ENCODE results near the gene TRABD2B.

TRABD2B gene

DNA sequence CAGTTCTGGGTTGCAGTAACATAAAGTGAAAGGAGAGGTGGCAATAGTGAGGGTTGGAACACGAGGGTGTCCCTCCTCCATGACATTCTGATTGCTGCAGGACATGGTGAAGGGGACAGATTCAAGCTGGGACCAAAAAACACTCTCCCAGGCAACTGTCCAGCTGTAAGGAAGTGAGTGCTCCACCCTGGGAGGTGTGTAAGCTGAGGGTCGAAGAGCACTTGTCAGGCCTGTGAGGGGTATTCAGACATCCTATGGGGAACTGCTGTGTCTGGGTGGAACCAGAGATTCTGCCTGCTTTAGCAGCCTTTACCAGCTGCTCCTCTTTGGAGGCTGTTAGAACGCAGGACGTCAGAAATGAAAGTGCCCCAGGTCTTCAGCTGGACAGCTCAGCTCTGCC is 212.1 kb downstream of the TRABD2B start:
- no peaks in the 10 kb centered on the region for H3K9me3 Mint-ChIP-seq
- DNase-seq (ENCODE audit: low spot score in 2 of 2) (no peak), ATAC-seq (no peak)
- H3K36me3 Mint-ChIP-seq: no peaks in the 10 kb centered on the region
- H3K4me3 Mint-ChIP-seq: no peak overlapping the region
- no peak overlapping the region for H3K27ac Mint-ChIP-seq
- H3K4me1 Mint-ChIP-seq: no peaks in the 10 kb centered on the region

DNA sequence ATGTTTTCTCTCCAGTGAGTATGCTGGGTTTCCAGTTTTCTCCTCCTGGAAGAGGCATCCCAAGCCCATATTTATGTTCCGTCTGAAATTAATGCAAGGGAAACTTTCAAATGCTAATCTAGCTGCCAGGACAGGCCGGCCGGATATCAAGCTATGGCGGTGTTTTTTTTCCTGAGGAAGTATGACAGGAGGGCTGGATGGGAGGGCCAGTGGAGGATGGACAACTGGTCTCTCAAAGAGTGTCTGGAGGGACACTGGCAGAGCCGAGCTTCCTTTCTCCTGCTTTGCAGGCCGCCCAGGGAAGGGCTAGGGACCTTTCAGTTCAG is 212.7 kb downstream of the TRABD2B start:
- DNase-seq (ENCODE audit: low spot score in 2 of 2) (no peak), ATAC-seq (no peak)
- Mint-ChIP-seq H3K27ac (no peak overlapping the region), H3K9me3 (no peaks in the 10 kb centered on the region), H3K36me3 (no peaks in the 10 kb centered on the region), H3K4me3 (no peak overlapping the region), H3K4me1 (no peaks in the 10 kb centered on the region)

- DNase-seq (ENCODE audit: low spot score in 2 of 2): no peak
- Mint-ChIP-seq H3K27ac (no peak overlapping the region), H3K9me3 (no peaks in the 10 kb centered on the region), H3K4me3 (no peak overlapping the region), H3K36me3 (no peaks in the 10 kb centered on the region), H3K4me1 (no peaks in the 10 kb centered on the region)
- ATAC-seq: no peak
Observed at GRCh38 chr1:47783638-47784496, 213.3 kb downstream of the TRABD2B start.

DNA sequence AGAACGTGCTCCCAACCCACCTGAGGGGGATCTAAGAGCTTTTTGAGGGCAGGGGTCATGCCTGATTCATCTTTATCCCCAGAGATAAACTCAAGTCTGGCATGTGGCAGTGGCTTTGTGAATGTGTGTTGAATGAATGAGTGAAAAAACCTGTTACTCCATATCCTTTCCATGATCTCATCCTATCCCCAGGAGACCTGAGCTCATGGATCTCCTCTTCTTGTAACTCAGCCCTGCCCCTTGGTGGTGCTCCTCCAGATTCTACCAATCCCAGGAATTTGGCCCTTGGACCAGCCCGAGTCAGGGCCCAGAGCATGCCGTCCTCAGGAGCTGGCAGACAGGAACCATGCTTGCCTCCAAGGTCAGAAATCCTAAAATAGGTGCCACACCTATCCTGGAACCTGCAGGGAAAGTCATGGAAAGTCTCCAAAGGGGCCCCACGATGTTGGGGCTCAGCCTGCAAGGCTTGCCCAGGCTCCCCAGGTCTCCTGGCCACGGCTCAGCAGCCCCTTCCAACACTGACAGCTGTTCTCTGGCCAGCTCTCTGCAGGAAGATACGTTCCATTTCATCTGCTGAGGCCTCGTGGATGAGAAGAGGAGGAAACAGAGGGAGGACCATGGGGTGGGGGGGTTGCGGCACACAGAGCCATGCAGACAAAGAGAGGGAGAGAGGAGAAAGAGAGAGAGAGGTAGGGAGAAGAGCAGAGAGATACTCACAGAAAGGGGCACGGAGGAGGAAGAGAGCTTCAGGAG is 214.6 kb downstream of the TRABD2B start:
- H3K4me1 Mint-ChIP-seq: no peaks in the 10 kb centered on the region
- H3K36me3 Mint-ChIP-seq: no peaks in the 10 kb centered on the region
- no peak for ATAC-seq
- no peak overlapping the region for H3K4me3 Mint-ChIP-seq
- H3K27ac Mint-ChIP-seq: no peak overlapping the region
- DNase-seq (ENCODE audit: low spot score in 2 of 2): no peak
- H3K9me3 Mint-ChIP-seq: no peaks in the 10 kb centered on the region

GRCh38 chr1:47781171-47781959 is 215.8 kb downstream of the TRABD2B start:
- Mint-ChIP-seq H3K36me3 (no peaks in the 10 kb centered on the region), H3K9me3 (no peaks in the 10 kb centered on the region), H3K4me3 (no peak overlapping the region), H3K4me1 (no peaks in the 10 kb centered on the region), H3K27ac (no peak overlapping the region)
- no peak for ATAC-seq
- DNase-seq (ENCODE audit: low spot score in 2 of 2): no peak

GRCh38 chr1:47780469-47780995 is 216.7 kb downstream of the TRABD2B start:
- no peak overlapping the region for H3K4me3 Mint-ChIP-seq
- H3K27ac Mint-ChIP-seq: no peak overlapping the region
- ATAC-seq: no peak
- DNase-seq (ENCODE audit: low spot score in 2 of 2): no peak
- H3K4me1 Mint-ChIP-seq: no peaks in the 10 kb centered on the region
- H3K36me3 Mint-ChIP-seq: no peaks in the 10 kb centered on the region
- H3K9me3 Mint-ChIP-seq: no peaks in the 10 kb centered on the region

- H3K27ac Mint-ChIP-seq: no peak overlapping the region
- ATAC-seq (no peak), DNase-seq (ENCODE audit: low spot score in 2 of 2) (no peak)
- no peaks in the 10 kb centered on the region for H3K36me3 Mint-ChIP-seq
- no peaks in the 10 kb centered on the region for H3K9me3 Mint-ChIP-seq
- H3K4me1 Mint-ChIP-seq: no peaks in the 10 kb centered on the region
- no peak overlapping the region for H3K4me3 Mint-ChIP-seq
Observed at GRCh38 chr1:47779613-47780012, 217.6 kb downstream of the TRABD2B start.

DNA sequence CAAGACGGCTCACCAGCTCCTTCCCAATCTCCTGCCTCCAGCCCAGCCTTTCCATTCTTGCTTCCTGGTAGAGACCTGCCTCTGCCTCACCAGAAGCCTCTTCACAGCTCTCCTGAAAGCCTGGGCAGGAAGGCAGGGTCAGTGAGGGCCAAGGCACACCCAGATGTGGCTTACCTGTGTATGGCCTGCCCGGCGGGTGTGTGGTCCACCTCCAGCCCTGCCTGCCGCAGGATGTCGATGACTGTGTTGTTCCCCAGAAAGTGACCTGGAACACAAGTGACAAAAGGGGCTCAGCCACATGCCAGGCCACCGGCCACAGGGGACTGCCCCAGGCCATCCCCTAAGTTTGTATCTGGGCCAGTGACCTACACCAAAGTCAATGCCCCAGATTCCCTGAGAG is 218.9 kb downstream of the TRABD2B start:
- no peak for ATAC-seq
- Mint-ChIP-seq H3K4me3 (no peak overlapping the region), H3K4me1 (no peaks in the 10 kb centered on the region), H3K9me3 (no peaks in the 10 kb centered on the region), H3K27ac (no peak overlapping the region), H3K36me3 (no peaks in the 10 kb centered on the region)
- DNase-seq (ENCODE audit: low spot score in 2 of 2): no peak

- H3K9me3 Mint-ChIP-seq: no peaks in the 10 kb centered on the region
- ATAC-seq (no peak), DNase-seq (ENCODE audit: low spot score in 2 of 2) (no peak)
- H3K27ac Mint-ChIP-seq: no peak overlapping the region
- no peaks in the 10 kb centered on the region for H3K36me3 Mint-ChIP-seq
- H3K4me1 Mint-ChIP-seq: no peaks in the 10 kb centered on the region
- no peak overlapping the region for H3K4me3 Mint-ChIP-seq
Observed at GRCh38 chr1:47777322-47777721, 219.9 kb downstream of the TRABD2B start.

GRCh38 chr1:47776667-47777131 is 220.5 kb downstream of the TRABD2B start:
- no peaks in the 10 kb centered on the region for H3K4me1 Mint-ChIP-seq
- DNase-seq (ENCODE audit: low spot score in 2 of 2) (no peak), ATAC-seq (no peak)
- H3K27ac Mint-ChIP-seq: no peak overlapping the region
- H3K36me3 Mint-ChIP-seq: no peaks in the 10 kb centered on the region
- no peak overlapping the region for H3K4me3 Mint-ChIP-seq
- no peaks in the 10 kb centered on the region for H3K9me3 Mint-ChIP-seq

DNA sequence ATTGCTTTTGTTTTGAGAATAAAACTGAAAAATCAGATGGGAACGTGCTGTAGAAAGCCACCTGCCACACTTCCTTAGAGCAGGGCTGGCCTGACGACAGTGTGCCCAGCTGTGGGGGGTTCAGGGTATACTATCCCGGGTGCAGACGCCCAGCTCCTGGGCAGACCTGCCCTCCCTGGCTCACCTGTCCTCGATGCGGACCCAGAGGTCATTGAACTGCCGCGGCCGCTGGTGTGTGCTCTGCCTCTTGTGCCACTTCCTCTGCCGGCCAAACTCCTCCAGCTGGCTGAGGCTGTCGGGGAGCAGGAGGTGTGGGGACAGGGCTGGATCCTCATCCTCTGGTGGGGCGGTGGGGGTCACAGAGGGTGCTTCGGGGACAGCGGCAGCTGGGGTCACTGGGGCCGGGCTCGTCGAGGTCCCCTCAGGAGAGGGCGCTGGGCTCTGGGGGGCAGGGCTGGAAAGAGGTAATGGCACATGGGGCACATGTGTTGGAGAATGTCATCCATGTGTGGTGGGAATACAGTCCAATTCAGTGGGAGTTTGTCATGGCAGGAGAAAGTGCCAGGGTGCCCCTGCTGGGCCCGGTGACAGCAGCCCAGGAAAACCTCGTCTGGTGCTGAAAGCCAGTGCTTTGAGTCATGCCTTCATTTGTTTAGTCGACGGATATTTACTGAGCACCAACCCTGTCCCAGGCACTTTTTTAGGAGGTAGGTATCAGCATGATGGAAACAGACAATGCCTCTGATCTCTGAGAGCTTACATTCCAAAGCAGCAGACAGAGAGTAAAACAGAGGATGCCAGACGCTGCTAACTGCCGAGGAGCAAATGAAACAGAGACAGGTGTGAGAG is 222.0 kb downstream of the TRABD2B start:
- Mint-ChIP-seq H3K9me3 (no peaks in the 10 kb centered on the region), H3K4me3 (no peak overlapping the region), H3K36me3 (no peaks in the 10 kb centered on the region), H3K4me1 (no peaks in the 10 kb centered on the region), H3K27ac (no peak overlapping the region)
- ATAC-seq (no peak), DNase-seq (ENCODE audit: low spot score in 2 of 2) (no peak)

- no peak for DNase-seq (ENCODE audit: low spot score in 2 of 2)
- no peak overlapping the region for H3K4me3 Mint-ChIP-seq
- no peak overlapping the region for H3K27ac Mint-ChIP-seq
- no peaks in the 10 kb centered on the region for H3K36me3 Mint-ChIP-seq
- no peak for ATAC-seq
- no peaks in the 10 kb centered on the region for H3K9me3 Mint-ChIP-seq
- H3K4me1 Mint-ChIP-seq: no peaks in the 10 kb centered on the region
Observed at GRCh38 chr1:47772960-47773682, 224.1 kb downstream of the TRABD2B start.

DNA sequence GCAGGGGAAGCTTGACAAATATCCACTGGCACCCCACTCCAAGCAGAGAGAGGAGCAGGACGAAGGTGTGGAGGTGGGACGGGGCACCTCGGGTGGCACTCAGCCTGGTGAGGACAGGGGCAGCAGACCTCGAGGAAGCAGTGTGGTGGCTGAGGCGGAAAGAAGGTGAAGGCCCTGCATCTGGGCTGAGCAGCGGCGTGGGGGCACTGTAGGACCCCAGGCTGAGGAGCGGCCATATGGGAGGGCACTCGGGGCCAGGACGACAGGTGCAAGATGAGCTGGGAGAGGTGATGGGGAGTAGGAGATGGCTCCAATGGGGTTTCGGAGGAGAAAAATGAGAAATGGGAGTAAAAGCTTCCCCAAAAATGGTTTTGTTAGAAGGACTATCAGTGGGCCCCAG is 224.9 kb downstream of the TRABD2B start:
- Mint-ChIP-seq H3K27ac (no peak overlapping the region), H3K36me3 (no peaks in the 10 kb centered on the region), H3K4me1 (no peaks in the 10 kb centered on the region), H3K9me3 (no peaks in the 10 kb centered on the region), H3K4me3 (no peak overlapping the region)
- no peak for DNase-seq (ENCODE audit: low spot score in 2 of 2)
- no peak for ATAC-seq

DNA sequence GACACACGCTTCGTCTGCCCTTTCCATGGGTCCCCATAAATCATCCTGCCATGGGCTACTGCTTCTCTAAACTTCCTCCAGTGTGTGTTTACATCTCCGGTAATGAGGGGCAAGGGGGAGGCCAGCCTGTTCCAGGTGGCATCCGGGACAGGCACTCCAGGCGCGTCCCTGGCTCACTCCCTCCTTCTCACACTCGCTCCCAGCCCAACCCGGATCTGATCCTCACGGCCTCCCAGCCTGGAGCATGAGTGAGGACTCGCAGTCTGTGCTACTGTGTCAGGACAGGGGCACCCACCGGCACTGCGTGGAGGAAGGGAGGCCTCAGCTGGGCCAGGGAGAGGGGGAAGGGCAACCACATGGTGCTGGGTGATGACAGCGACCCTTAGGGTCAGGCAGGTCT is 225.4 kb downstream of the TRABD2B start:
- no peak overlapping the region for H3K27ac Mint-ChIP-seq
- H3K36me3 Mint-ChIP-seq: no peaks in the 10 kb centered on the region
- H3K4me1 Mint-ChIP-seq: no peaks in the 10 kb centered on the region
- H3K4me3 Mint-ChIP-seq: no peak overlapping the region
- H3K9me3 Mint-ChIP-seq: no peaks in the 10 kb centered on the region
- ATAC-seq (no peak), DNase-seq (ENCODE audit: low spot score in 2 of 2) (no peak)
